IMR-90 (cell line): ENCODE results near the gene MYO7B.

ENCODE experiments used
- BHLHE40 ChIP-seq: fragments of 150-350 bp; IDR thresholded peaks from 2 replicates; pipeline ENCODE4 v1.6.1; 2016; ENCODE audit warnings: mild to moderate bottlenecking, low read depth, low read length
- CEBPB ChIP-seq: IDR thresholded peaks from 2 replicates; pipeline ENCODE4 v1.6.1; 2012; ENCODE audit warnings: low read depth, low read length, improper control_type of control experiment
- CHD1 ChIP-seq: IDR thresholded peaks from 2 replicates; pipeline ENCODE4 v1.6.1; 2012; ENCODE audit warnings: low read depth, low read length, improper control_type of control experiment
- FOS ChIP-seq: fragments of 150-350 bp; IDR thresholded peaks from 2 replicates; pipeline ENCODE4 v1.6.1; 2016; ENCODE audit warnings: low read depth, low read length
- MAZ ChIP-seq: IDR thresholded peaks from 2 replicates; pipeline ENCODE4 v1.6.1; 2012; ENCODE audit warnings: low read depth, mild to moderate bottlenecking, low read length, improper control_type of control experiment, moderate library complexity, borderline replicate concordance
- MXI1 ChIP-seq: IDR thresholded peaks from 2 replicates; pipeline ENCODE4 v1.6.1; 2012; ENCODE audit warnings: low read depth, mild to moderate bottlenecking, low read length, moderate library complexity, borderline replicate concordance
- POLR2A ChIP-seq: IDR thresholded peaks from 2 replicates; pipeline ENCODE4 v1.6.1; 2012; ENCODE audit warnings: mild to moderate bottlenecking, low read depth, low read length
- RAD21 ChIP-seq: IDR thresholded peaks from 2 replicates; pipeline ENCODE4 v1.6.1; 2012; ENCODE audit warnings: low read length, improper control_type of control experiment
- RCOR1 ChIP-seq: IDR thresholded peaks from 2 replicates; pipeline ENCODE4 v1.6.1; 2012; ENCODE audit warnings: mild to moderate bottlenecking, low read length, improper control_type of control experiment; ENCODE audit not compliant: insufficient replicate concordance
- RFX5 ChIP-seq: IDR thresholded peaks from 2 replicates; pipeline ENCODE4 v1.8.0; 2012; ENCODE audit warnings: low read depth, mild to moderate bottlenecking, low read length, moderate library complexity
- SMC3 ChIP-seq: fragments of 150-350 bp; IDR thresholded peaks from 2 replicates; pipeline ENCODE4 v1.6.1; 2016; ENCODE audit warnings: low read depth, mild to moderate bottlenecking, antibody characterized with exemption, low read length, moderate library complexity
- TF ChIP-seq, protein P1 (sequence below): conservative IDR thresholded peaks from 2 replicates; pipeline ENCODE4 v1.5.1; 2012; ENCODE audit warnings: mild to moderate bottlenecking, low read depth, low read length, improper control_type of control experiment
- TF ChIP-seq, protein P2 (sequence below): fragments of 150-350 bp; IDR thresholded peaks from 2 replicates; pipeline ENCODE4 v1.6.1; 2017; ENCODE audit warnings: mild to moderate bottlenecking, antibody characterized with exemption, low read length, low read depth

DNA sequence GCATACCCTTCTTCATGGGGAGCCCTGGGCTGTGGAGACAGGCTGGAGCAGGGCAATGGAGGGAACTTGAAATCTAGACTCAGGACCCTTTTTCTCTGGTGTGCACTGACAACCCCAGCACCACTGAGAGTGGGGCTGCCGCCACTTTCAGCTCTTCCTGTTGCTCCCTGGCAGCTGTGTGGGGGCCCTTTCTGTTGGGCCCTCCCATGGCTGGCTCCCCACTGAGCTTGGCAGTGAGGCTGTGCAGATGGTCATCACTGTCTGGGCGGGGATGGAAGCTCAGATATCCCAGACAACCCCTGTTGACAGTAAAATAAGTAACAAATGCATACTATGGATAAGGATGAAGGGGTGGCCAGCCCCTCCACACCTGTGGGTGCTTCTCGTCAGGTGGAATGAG is 6.7 kb downstream of the MYO7B start:
- no peak for TF ChIP-seq RAD21
- TF ChIP-seq BHLHE40: no peak
- TF ChIP-seq, protein P1, sequence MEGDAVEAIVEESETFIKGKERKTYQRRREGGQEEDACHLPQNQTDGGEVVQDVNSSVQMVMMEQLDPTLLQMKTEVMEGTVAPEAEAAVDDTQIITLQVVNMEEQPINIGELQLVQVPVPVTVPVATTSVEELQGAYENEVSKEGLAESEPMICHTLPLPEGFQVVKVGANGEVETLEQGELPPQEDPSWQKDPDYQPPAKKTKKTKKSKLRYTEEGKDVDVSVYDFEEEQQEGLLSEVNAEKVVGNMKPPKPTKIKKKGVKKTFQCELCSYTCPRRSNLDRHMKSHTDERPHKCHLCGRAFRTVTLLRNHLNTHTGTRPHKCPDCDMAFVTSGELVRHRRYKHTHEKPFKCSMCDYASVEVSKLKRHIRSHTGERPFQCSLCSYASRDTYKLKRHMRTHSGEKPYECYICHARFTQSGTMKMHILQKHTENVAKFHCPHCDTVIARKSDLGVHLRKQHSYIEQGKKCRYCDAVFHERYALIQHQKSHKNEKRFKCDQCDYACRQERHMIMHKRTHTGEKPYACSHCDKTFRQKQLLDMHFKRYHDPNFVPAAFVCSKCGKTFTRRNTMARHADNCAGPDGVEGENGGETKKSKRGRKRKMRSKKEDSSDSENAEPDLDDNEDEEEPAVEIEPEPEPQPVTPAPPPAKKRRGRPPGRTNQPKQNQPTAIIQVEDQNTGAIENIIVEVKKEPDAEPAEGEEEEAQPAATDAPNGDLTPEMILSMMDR: no peak
- no peak for TF ChIP-seq MXI1
- TF ChIP-seq CEBPB: no peak
- TF ChIP-seq POLR2A: no peak
- TF ChIP-seq RFX5: no peak
- TF ChIP-seq MAZ: no peak
- no peak for TF ChIP-seq FOS
- no peak for TF ChIP-seq RCOR1
- TF ChIP-seq, protein P2, sequence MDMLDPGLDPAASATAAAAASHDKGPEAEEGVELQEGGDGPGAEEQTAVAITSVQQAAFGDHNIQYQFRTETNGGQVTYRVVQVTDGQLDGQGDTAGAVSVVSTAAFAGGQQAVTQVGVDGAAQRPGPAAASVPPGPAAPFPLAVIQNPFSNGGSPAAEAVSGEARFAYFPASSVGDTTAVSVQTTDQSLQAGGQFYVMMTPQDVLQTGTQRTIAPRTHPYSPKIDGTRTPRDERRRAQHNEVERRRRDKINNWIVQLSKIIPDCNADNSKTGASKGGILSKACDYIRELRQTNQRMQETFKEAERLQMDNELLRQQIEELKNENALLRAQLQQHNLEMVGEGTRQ: no peak
- no peak for TF ChIP-seq SMC3
- no peak for TF ChIP-seq CHD1
